T follicular helper cell (primary cell): ENCODE data around the gene B3GAT1.

Experiments used
- DNase-seq: peaks from one replicate; pipeline ENCODE4 v3.0.0-alpha.2; 2020; ENCODE audit warnings: low read depth

Gene B3GAT1

DNA sequence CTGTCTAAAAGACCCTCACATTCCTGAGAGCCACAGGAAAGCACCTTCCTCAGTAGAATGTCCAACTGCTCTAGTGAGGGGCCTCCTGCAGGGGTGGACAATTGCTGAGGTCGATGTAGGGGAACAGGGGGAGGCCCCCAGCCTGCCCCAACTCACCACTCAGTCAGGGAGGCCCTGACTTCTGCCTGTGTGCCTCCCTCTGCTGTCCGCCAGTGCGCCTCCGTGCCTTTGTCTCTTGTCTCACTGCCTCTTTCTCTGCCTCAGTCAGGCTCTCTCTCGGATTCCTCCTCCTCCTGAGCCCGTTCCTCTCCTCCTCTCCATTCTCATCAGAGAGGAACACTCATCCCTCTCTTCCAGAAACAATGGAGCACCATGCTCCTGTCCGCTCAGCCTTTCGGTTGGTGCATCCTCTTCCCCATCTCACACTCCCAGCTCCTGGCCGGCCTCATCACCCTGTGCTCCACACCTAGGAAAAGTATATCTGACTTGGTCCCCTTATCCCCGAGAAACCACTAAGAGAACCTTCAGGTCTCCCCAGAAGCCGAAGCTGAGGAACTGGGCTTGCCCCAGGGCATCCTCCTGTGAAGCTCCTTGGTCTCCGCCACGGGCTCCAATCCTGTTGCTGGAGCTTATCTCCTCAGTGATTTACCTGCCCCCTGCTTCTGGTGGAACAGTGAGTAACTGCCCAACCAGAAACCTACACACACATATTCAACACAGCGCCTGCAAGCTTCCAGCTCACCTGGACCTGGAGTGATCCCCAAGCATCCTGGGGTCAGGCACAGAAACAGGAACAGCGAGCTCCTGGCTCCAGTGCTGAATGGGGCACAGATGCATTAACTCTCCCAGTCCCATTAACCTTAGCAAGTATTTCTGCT, 2.3 kb downstream of the B3GAT1 start:
- DNase-seq = no peak

GRCh38 chr11:134407923-134408322, 4.1 kb downstream of the B3GAT1 start:
- DNase-seq = no peak

DNA sequence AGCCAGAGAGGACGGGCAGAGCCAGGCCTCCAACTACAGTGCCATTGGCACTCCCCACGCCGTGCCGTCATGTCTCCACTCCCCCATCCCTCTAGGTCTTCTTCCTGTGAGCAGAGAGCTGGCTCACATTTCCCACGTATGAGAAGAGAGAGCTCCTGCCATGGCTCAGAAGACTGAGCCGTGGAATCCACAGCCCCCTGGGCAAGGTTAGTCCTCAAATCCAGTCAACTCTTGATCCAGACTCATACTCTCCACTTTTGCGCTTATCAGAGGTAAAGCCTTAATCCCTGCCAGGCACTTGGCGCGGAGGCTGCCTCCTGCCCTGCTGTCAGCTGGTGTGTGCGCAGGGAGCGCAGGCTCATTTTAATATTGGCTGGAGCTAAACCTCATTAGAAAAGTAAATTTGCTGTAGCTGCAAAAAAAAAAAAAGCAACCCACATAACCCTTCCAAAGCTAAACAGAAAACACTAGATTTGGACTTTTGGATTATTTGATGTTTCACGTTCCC, 4.7 kb downstream of the B3GAT1 start:
- no peak for DNase-seq

- DNase-seq = no peak
These were observed 5.5 kb downstream of the B3GAT1 start for GRCh38 chr11:134406264-134407185.

- DNase-seq = no peak
These were observed 6.2 kb downstream of the B3GAT1 start for GRCh38 chr11:134405841-134406240.

- no peak for DNase-seq
These were observed 6.6 kb downstream of the B3GAT1 start for GRCh38 chr11:134405436-134405835.

DNA sequence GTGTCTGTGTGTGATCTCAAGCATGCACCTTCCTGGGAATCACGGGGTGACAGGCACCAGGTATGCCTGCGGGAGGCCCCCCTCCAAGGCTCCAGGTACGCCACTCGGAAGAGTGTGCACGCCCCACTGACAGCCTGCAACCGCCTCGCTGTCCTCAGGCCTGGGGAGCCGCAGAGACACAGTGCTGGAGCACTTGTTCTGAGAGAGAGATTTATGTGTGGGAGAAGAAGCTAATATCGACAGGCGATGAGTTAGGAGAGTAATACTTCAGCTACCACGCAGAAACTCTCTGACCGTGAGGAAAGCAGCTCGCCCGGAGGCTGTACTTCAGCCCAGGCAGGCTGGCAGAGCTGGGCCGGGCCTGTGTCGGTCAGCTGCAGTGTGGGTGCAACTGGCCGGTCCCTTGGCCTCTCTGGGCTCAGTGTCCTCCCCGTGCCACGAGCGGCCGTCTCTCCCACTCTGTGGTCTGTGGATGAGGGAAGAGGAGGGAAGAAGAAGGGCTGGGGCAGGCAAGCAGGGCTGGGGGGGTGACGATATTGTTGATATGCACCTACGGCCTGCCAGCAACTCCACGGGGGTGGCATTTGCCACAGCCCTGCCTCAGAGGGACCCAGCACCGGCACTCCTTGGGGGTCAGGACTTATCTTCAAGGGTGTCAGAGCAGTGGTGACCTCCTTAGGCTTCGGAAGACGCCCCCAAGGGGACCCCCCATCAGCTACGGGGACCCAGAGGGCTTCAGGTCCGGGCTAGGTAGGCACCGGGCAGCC, 7.3 kb downstream of the B3GAT1 start:
- no peak for DNase-seq

GRCh38 chr11:134402910-134403309, 9.1 kb downstream of the B3GAT1 start:
- no peak for DNase-seq

- DNase-seq = no peak
These were observed 9.9 kb downstream of the B3GAT1 start for GRCh38 chr11:134401825-134402809.

DNA sequence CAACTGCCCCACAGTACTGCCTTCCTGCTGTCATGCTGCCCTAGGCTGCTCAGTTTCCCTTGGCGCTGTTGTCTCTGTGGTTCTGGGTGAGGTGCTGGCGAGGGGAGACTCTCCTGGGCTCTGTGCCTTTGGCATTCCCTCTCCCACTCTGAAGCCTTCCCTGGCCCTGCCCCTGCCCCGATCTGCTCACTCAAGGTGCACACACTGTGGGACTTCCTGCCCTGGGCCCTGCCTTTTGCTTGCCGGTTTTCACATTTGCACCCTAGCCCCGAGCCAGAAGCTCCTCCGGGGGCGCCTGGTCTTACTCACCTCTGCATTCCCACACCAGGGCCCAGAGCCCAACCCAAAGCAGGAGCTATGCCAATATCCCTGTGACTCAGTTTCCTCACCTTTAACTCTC, 12.0 kb downstream of the B3GAT1 start:
- no peak for DNase-seq

GRCh38 chr11:134399293-134399654, 12.8 kb downstream of the B3GAT1 start:
- DNase-seq = no peak

- DNase-seq = no peak
These were observed 13.3 kb downstream of the B3GAT1 start for GRCh38 chr11:134398644-134399292.

DNA sequence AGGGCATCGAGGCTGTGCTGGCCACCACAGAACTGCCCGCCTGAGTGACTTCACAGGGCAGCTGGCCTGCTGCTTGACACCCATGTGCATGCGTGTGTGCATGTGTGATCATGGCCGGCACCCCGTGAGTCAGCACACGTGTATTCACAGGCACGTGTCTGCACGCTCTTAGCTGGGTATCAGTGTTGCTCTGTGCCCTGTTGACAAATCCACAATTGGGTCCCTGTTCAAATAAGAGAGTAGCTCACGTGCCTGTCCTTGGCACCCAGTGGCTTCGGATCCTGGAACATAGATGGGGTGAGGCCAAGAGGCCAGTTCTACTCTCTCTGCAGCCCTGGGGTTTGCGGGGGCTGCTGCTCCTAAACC, 14.0 kb downstream of the B3GAT1 start:
- no peak for DNase-seq

DNA sequence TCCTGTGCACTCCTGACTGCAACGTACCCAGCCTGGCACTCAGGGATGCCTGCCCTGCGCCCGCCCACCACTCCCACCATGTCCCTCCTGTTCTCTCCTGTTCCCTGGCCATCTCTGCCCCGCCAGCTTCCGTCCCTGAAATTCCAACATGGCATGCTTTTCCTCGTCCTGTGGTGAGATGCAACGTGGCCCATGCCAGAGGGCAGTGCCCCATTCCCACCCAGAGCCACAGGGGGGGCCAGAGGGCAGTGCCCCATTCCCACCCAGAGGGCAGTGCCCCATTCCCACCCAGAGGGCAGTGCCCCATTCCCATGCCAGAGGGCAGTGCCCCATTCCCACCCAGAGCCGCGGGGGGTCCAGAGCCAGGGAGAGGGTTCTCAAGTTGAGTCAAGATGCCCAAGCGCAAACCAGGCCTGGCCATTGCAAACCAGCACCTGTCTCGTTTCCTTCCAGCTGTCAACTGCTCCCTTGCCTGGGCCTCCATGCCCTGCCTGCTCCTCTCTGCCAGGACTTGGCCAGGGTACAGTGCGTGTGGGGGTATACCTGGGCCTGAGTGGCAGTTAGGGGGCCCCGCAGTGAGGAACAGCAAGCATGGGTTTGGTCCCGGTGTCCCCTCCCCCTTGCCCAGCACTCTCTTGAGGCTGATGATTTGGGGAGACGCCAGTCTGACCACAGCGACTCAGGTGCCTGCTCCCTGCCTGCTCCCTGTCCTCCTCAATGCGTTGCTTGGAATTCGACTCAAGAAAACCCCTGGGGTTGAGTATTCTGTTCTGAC, 14.6 kb downstream of the B3GAT1 start:
- no peak for DNase-seq

DNA sequence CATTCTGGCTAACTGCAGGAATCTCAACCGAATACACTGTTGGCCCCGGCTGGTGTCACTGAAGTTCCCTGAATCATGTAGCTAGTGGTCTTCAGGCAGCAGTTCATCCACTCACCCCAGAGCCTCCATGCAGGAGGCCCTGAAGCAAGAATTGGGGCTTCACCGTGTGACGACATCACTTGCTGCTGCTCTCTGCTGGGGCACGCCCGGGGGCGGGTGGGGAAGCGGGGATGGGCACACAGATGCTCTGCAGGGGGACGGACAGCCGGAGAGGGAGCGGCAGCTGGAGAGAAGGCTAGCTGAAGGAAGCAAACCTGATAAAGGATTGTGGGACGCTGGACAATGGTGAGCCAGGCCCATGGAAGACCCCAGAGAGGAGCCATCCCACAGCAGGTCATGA, 17.0 kb downstream of the B3GAT1 start:
- DNase-seq = no peak

DNA sequence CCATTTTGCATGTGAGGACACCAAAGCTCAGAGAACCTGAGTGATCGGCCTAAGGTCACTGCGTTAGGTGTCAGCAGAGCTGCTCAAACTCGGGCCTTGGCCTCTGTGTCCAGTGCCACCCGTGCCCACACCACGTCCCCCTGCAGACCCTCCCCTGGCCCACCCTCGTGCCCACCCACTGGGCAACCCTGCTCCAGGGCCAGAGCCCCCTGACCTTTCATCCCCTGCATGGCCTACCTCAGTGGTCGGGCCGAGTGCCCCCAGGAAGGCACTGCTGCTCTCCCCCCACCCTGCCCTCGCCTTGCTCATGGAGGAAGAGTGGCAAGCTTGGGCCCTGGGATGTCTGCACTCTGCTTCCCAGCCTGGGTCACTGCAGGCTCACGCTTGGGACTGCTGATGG, 17.7 kb downstream of the B3GAT1 start:
- no peak for DNase-seq

DNA sequence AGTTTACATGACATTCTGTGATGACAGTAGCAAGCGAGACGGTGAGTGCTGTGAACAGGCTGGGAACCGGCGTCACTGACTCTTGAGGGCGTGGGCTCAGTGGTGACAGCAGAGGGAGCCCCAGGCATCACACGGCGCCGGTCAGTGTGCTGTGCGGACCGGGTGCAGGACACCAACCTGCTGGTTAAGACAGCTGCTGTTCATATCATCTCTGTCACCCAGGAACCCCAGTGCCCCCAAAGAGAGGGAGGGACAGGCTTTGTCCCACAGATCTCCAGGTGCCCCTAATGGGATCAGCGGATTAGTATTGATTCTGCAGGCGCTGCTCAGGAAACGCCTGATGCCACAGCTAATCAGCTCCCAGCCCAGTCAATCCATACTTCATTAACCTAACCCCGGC, 18.4 kb downstream of the B3GAT1 start:
- DNase-seq = no peak

GRCh38 chr11:134392953-134393615, 19.0 kb downstream of the B3GAT1 start:
- DNase-seq = no peak

DNA sequence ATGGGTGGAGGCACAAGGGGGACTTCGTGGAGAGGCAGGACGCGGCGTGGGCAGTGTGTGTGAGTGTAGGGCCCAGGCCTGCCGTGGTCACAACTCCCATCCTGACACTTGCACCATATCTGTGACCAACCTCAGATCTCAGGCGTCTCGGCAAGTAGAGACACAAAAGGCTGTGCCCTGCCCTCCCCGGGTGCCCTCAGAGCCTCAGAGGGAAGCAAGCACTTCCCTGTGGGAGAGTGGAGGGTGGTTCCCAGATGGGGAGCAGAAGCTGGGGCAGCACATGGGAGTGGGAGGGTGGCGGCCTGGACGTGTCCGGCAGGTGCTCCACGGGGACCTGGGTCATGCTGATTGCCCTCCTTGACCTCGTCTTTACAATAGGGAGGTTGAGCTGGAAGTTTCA, 20.4 kb downstream of the B3GAT1 start:
- DNase-seq = no peak
